CD4-positive, alpha-beta memory T cell (primary cell): ENCODE results near the gene RPL13A. TPM values are rescaled to one million over a fixed set of nuclear protein-coding genes. Genes with fewer than 3 reads are reported as not detected.

Experiments used
- CTCF ChIA-PET: fragments of 350-600 bp; sonication (Branson Sonifier 250); formaldehyde crosslinking; loops from one replicate; lab custom pipeline; 2021; ENCODE audit warnings: inconsistent platforms; ENCODE audit not compliant: partially characterized antibody; lab: Charles Lee
- POLR2A ChIA-PET: fragments of 350-600 bp; sonication (Branson Sonifier 250); formaldehyde crosslinking; loops from one replicate; lab custom pipeline; 2021; ENCODE audit not compliant: partially characterized antibody; lab: Charles Lee
- DNase-seq, 5 donors: peaks; one replicate each; pipeline versions ENCODE4 v3.0.0 to v3.0.0-alpha.2; 2020 to 2022; ENCODE audit warnings: mixed read lengths in 1 of 5
- H3K27ac ChIP-seq: one replicate; pipeline ENCODE4 v1.7.0; 2013; ENCODE audit warnings: low read depth, low read length
- H3K27me3 ChIP-seq: 2 replicates; pipeline ENCODE4 v1.7.0; 2013; ENCODE audit warnings: mild to moderate bottlenecking, low read length, moderate library complexity; ENCODE audit not compliant: insufficient read depth
- H3K36me3 ChIP-seq: 2 replicates; pipeline ENCODE4 v1.7.0; 2013; ENCODE audit warnings: mild to moderate bottlenecking, low read length, moderate library complexity; ENCODE audit not compliant: insufficient read depth
- H3K4me1 ChIP-seq: 2 replicates; pipeline ENCODE4 v1.7.0; 2013; ENCODE audit warnings: mild to moderate bottlenecking, low read length, moderate library complexity; ENCODE audit not compliant: insufficient read depth
- H3K4me3 ChIP-seq, 2 donors: one replicate each; pipeline ENCODE4 v1.7.0; 2013; ENCODE audit warnings: low read length in 2 of 2, mild to moderate bottlenecking in 1 of 2
- H3K9me3 ChIP-seq, 2 donors: one replicate each; pipeline ENCODE4 v1.7.0; 2013; ENCODE audit warnings: low read length in 2 of 2, control low read depth in 1 of 2; ENCODE audit not compliant: control insufficient read depth in 1 of 2
- H3K27ac Mint-ChIP-seq, 7 donors: one replicate each; pipeline ENCODE4 v1.8.0; 2020 to 2021; ENCODE audit warnings: mixed read lengths in 7 of 7, mild to moderate bottlenecking in 6 of 7, inconsistent platforms in 3 of 7, moderate library complexity in 3 of 7
- H3K27me3 Mint-ChIP-seq, 2 donors: one replicate each; pipeline ENCODE4 v1.8.0; 2020 to 2021; ENCODE audit warnings: mixed read lengths in 2 of 2
- H3K36me3 Mint-ChIP-seq, 2 donors: one replicate each; pipeline ENCODE4 v1.8.0; 2020 to 2021; ENCODE audit warnings: mixed read lengths in 2 of 2, inconsistent platforms in 1 of 2, mild to moderate bottlenecking in 1 of 2
- H3K4me1 Mint-ChIP-seq, 4 donors: one replicate each; pipeline ENCODE4 v1.8.0; 2020 to 2021; ENCODE audit warnings: mixed read lengths in 4 of 4, mild to moderate bottlenecking in 1 of 4
- H3K4me3 Mint-ChIP-seq, 8 donors: one replicate each; pipeline ENCODE4 v1.8.0; 2020 to 2021; ENCODE audit warnings: mixed read lengths in 8 of 8, mild to moderate bottlenecking in 7 of 8, moderate library complexity in 6 of 8, inconsistent platforms in 3 of 8
- H3K9me3 Mint-ChIP-seq, 8 donors: one replicate each; pipeline ENCODE4 v1.8.0; 2020 to 2021; ENCODE audit warnings: mixed read lengths in 8 of 8, mild to moderate bottlenecking in 5 of 8, inconsistent platforms in 3 of 8, moderate library complexity in 1 of 8
- intact Hi-C: fragments of 100-400 bp; cut with micrococcal nuclease; formaldehyde crosslinking; loops from one replicate; pipeline ENCODE4 v1.15.1; 2023
- polyA plus RNA-seq, 2 donors: library from polyadenylated mRNA; unstranded; fragments of 300-500 nt; fragmentation: Illumina TruSeq; gene quantifications; one replicate each; pipeline ENCODE4 v1.2.3, GENCODE V29; 2021
- total RNA-seq, 2 experiments: library from RNA; stranded (reverse); gene quantifications; one replicate each; pipeline ENCODE4 v1.2.3, GENCODE V29; 2021

The RPL13A gene
- total and polyA plus RNA-seq, 4 experiments from 2014 or later: 1,827 to 5,661 (median 4,281) TPM

DNA sequence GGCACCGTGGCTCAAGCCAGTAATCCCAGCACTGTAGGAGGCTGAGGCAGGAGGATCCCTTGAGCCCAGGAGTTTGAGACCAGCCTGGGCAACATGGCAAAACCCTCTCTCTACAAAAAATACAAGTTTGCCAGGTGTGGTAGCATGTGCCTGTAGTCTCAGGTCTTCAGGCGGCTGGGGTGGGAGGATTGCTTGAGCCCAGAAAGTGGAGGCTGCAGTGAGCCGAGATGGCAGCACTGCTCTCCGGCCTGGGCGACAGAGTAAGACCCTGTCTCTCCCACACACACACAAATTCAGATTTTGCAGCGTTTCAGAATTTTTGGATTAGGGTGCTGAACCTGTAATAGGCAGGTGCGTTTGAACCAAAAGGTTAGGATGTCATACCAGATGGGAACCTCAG, 11.1 kb downstream of the RPL13A start:
- Histone ChIP-seq H3K4me1 (peaks cover 55% of the 10 kb centered on the region), H3K27me3 (no peaks in the 10 kb centered on the region), H3K4me3 (peak overlapping the region; percentile 92 to 99), H3K36me3 (peaks cover 27% of the 10 kb centered on the region), H3K27ac (peak overlapping the region; percentile 95), H3K9me3 (no peaks in the 10 kb centered on the region)
- DNase-seq: peak in 1 of 5 donors; percentile 28
- H3K36me3 Mint-ChIP-seq: peaks cover 33 to 53% of the 10 kb centered on the region in 2 donors
- H3K4me1 Mint-ChIP-seq: peaks cover 21 to 87% (median 43%) of the 10 kb centered on the region in 4 donors
- peak overlapping the region; percentile 99 to 100 (median 100) for H3K4me3 Mint-ChIP-seq
- ChIA-PET CTCF (interaction anchor here (0.8 to 1.9 kb wide), 6 partner anchors 25 to 178 kb away, joined by 3 to 6 read pairs (median 3); partner anchors contain the start of gene PRMT1), POLR2A (interaction anchor here (0.9 to 3.5 kb wide), 3 partner anchors 12 to 52 kb away, joined by 3 to 14 read pairs (median 3); no protein-coding TSS in a partner anchor)
- H3K27me3 Mint-ChIP-seq: no peaks in the 10 kb centered on the region
- intact Hi-C loops: no loop called here
- peaks cover 0 to 27% (median 0%) of the 10 kb centered on the region in 8 donors for H3K9me3 Mint-ChIP-seq
- H3K27ac Mint-ChIP-seq: peak overlapping the region; percentile 95 to 100 (median 99)

DNA sequence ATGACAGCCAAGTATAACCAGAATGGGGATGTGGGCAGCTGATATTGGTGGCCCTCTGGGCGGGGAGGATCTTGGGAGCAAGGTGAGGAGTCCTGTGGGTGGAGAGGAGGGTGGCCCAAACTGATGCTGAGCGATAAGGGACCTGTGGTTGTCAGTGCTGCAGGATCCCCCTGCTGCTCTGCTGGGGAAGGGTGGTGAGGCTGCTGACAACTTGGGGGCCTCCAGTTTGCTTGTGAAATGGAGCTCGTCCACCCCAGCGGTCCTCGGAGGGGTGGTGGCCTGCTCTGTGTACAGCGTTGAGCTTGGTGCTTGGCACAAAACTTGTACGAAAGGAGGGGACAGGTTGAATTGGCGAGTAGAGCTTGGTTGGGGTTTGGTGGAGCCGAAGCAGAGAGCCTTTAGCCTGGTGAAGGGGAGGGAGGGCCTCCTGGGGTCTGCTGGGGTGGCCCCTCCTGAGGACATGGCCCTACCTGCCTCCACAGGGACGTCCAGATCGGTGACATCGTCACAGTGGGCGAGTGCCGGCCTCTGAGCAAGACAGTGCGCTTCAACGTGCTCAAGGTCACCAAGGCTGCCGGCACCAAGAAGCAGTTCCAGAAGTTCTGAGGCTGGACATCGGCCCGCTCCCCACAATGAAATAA, 11.7 kb downstream of the RPL13A start:
- H3K27ac Mint-ChIP-seq: peak overlapping the region; percentile 95 to 100 (median 99)
- peaks cover 58% of the 10 kb centered on the region for H3K4me1 ChIP-seq
- CTCF ChIA-PET: interaction anchor here (0.8 to 1.9 kb wide), 6 partner anchors 26 to 179 kb away, joined by 3 to 6 read pairs (median 4); partner anchors contain the start of gene PRMT1

DNA sequence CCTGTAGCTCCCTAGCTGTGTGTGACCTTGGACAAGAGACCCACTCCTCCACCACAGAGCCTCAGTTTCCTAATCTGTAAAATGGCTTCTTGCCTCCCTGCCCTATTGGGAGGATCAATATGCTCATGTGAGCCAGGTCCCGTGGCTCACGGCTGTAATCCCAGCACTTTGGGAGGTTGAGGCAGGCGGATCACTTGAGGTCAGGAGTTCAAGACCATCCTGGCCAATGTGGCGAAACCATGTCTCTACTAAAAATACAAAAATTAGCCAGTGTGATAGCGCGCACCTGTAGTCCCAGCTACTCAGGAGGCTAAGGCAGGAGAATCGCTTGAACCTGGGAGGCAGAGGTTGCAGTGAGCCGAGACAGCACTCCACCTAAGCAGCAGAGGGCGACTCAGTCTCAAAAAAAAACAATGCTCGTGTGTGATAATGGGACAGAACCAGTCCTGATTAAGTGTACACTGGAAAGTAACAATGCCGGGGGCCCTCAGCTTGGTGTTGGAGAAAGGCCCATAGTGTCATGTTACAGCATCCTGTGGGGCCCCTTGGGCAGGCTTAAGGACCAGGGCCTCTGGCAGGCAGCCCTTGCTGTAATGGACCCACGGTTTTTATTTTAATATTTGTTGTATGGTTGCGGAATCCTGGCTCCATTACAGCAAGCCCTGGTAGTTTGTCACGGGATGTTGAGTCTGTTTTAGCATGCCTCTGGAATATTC, 15.6 kb downstream of the RPL13A start:
- Mint-ChIP-seq H3K27ac (peak overlapping the region; percentile 91 to 100 (median 99)), H3K36me3 (peaks cover 26 to 29% of the 10 kb centered on the region in 2 donors), H3K4me3 (peak overlapping the region; percentile 6 to 100 (median 36)), H3K27me3 (no peaks in the 10 kb centered on the region), H3K9me3 (peaks cover 0 to 18% (median 0%) of the 10 kb centered on the region in 8 donors), H3K4me1 (peaks cover 16 to 61% (median 33%) of the 10 kb centered on the region in 4 donors)
- intact Hi-C loops: loop anchor here (1.0 kb wide), 1 partner anchor 169 kb away; no protein-coding TSS in a partner anchor
- H3K9me3 ChIP-seq: no peaks in the 10 kb centered on the region
- peaks cover 52% of the 10 kb centered on the region for H3K4me1 ChIP-seq
- ChIA-PET POLR2A (interaction anchor here (0.7 to 2.3 kb wide), 16 partner anchors 9 to 178 kb away, joined by 3 to 14 read pairs (median 4); partner anchors contain the start of genes ALDH16A1, PIH1D1, RPL13A and RRAS), CTCF (interaction anchor here (0.6 to 2.7 kb wide), 15 partner anchors 9 to 183 kb away, joined by 3 to 14 read pairs (median 4); partner anchors contain the start of gene FLT3LG)
- no peaks in the 10 kb centered on the region for H3K27me3 ChIP-seq
- DNase-seq: peak; percentile 65 to 79 (median 74)
- H3K27ac ChIP-seq: peak overlapping the region; percentile 95
- H3K36me3 ChIP-seq: peaks cover 22% of the 10 kb centered on the region
- H3K4me3 ChIP-seq: no peak overlapping the region

More for the DNA sequence above, 11.7 kb downstream of the RPL13A start:
- Mint-ChIP-seq H3K36me3 (peaks cover 33 to 52% of the 10 kb centered on the region in 2 donors), H3K4me3 (peak overlapping the region; percentile 99 to 100 (median 100)), H3K27me3 (no peaks in the 10 kb centered on the region), H3K9me3 (peaks cover 0 to 27% (median 0%) of the 10 kb centered on the region in 8 donors), H3K4me1 (peaks cover 21 to 84% (median 42%) of the 10 kb centered on the region in 4 donors)
- peak in 4 of 5 donors; percentile 35 to 65 (median 42) for DNase-seq
- Histone ChIP-seq H3K4me3 (peak overlapping the region; percentile 92 to 99), H3K27me3 (no peaks in the 10 kb centered on the region), H3K9me3 (no peaks in the 10 kb centered on the region), H3K27ac (peak overlapping the region; percentile 95), H3K36me3 (peaks cover 27% of the 10 kb centered on the region)
- POLR2A ChIA-PET: interaction anchor here (0.9 to 3.5 kb wide), 7 partner anchors 12 to 378 kb away, joined by 3 to 14 read pairs (median 3); partner anchors contain the start of genes AKT1S1 and TBC1D17
- intact Hi-C loops: no loop called here

DNA sequence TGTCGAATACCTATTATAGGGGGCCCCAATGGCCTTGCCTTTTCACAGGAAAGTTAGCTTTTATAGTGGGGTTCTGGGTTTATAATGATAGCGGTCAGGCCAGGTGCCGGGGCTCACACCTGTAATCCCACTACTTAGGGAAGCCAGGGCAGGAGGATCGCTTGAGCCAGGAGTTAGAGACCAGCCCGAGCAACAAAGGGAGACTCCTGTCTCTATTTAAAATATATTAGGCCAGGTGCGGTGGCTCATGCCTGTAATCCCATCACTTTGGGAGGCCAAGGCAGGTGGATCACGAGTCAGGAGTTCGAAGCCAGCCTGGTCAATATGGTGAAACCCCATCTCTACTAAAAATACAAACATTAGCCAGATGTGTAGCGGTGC, 16.2 kb downstream of the RPL13A start:
- Histone ChIP-seq H3K36me3 (peaks cover 16% of the 10 kb centered on the region), H3K4me3 (no peak overlapping the region), H3K27me3 (no peaks in the 10 kb centered on the region), H3K4me1 (peaks cover 47% of the 10 kb centered on the region), H3K9me3 (no peaks in the 10 kb centered on the region), H3K27ac (peak overlapping the region; percentile 95)
- Mint-ChIP-seq H3K36me3 (peaks cover 20 to 24% of the 10 kb centered on the region in 2 donors), H3K9me3 (peaks cover 0 to 17% (median 0%) of the 10 kb centered on the region in 8 donors), H3K27ac (peak overlapping the region in 6 of 7 donors; percentile 47 to 100 (median 97)), H3K27me3 (no peaks in the 10 kb centered on the region), H3K4me3 (no peak overlapping the region), H3K4me1 (peaks cover 16 to 56% (median 32%) of the 10 kb centered on the region in 4 donors)
- DNase-seq: no peak
- intact Hi-C loops: loop anchor here (1.0 kb wide), 1 partner anchor 169 kb away; no protein-coding TSS in a partner anchor
- ChIA-PET CTCF (interaction anchor here (0.6 to 2.7 kb wide), 13 partner anchors 11 to 182 kb away, joined by 3 to 14 read pairs (median 4); partner anchors contain the start of gene FLT3LG), POLR2A (interaction anchor here (0.8 to 2.3 kb wide), 14 partner anchors 8 to 178 kb away, joined by 3 to 14 read pairs (median 6); partner anchors contain the start of genes ALDH16A1, PIH1D1 and RRAS)

DNA sequence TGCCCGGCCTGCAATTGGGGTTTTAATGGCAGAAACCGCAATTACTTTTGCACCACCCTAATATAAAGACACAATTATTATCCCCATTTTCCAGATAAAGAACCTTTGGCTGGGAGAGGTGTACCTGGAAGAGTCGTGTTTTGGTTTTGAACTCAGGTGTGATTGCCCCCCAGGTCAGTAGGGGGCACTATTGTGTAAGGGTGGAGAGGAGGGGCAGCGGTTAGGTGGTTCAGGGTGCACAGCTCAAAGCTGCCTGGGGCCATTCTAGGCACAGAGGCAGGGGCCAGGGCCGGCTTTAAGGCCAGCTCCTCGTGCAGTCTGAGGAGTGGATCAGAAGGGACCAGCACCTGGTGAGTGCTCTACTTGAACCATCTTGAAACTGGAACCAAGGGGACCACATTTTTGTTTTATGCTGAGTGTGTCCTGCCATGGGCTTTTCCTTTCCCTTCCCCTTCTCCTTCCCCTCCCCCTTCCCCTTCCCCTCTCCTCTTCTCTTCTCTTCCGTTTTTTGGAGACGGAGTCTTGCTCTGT, 19.2 kb downstream of the RPL13A start:
- ChIA-PET POLR2A (interaction anchor here (0.7 to 3.4 kb wide), 11 partner anchors 11 to 171 kb away, joined by 3 to 20 read pairs (median 4); partner anchors contain the start of genes PRMT1, PRR12 and RPS11), CTCF (interaction anchor here (0.9 to 3.0 kb wide), 7 partner anchors 23 to 175 kb away, joined by 3 to 38 read pairs (median 5); partner anchors contain the start of gene FLT3LG)
- no peaks in the 10 kb centered on the region for H3K9me3 Mint-ChIP-seq
- Histone ChIP-seq H3K36me3 (no peaks in the 10 kb centered on the region), H3K4me1 (peaks cover 39% of the 10 kb centered on the region), H3K9me3 (no peaks in the 10 kb centered on the region), H3K27me3 (no peaks in the 10 kb centered on the region), H3K27ac (no peak overlapping the region), H3K4me3 (no peak overlapping the region)
- intact Hi-C loops: loop anchor here (1.0 kb wide), 3 partner anchors 41 to 174 kb away; no protein-coding TSS in a partner anchor
- no peaks in the 10 kb centered on the region for H3K27me3 Mint-ChIP-seq
- peaks cover 17 to 38% (median 27%) of the 10 kb centered on the region in 4 donors for H3K4me1 Mint-ChIP-seq
- DNase-seq: peak; percentile 78 to 83 (median 80)
- H3K27ac Mint-ChIP-seq: peak overlapping the region; percentile 50 to 91 (median 74)
- H3K4me3 Mint-ChIP-seq: peak overlapping the region in 3 of 8 donors; percentile 20 to 32 (median 29)
- no peaks in the 10 kb centered on the region for H3K36me3 Mint-ChIP-seq

DNA sequence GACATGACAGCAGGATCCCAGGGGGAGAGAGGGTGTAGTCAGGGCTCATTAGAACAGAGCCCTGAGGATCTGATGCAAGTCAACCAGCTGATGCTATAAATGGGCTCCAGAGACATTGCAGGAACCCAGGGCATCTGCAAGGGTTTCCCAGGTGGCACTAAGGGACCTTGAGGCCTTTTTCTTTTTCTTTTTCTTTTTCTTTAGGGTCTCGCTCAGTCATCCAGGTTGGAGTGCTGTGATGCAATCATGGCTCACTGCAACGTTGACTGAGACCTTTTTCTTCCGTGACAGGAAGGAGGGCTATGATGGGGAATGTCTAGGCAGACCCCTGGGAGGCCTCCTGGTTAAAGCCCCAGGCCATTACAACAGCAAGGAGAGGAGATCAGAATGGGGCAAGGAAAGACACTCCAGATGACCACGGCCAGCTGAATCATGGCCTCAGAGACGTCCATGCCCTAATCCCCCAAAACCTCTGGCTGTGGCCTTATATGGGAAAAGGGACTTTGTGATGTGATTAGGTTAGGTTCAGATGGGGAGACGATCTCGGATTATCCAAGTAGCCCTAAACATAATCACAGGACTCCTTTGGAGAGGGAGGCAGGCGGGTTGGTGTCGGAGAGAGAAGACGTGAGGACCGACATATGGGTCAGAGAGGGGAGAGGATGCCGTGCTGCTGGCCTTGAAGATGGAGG, 20.5 kb downstream of the RPL13A start:
- H3K36me3 ChIP-seq: no peaks in the 10 kb centered on the region
- no peaks in the 10 kb centered on the region for H3K27me3 ChIP-seq
- CTCF ChIA-PET: interaction anchor here (1.1 to 1.6 kb wide), 2 partner anchors 26 to 53 kb away, joined by 3 to 6 read pairs; no protein-coding TSS in a partner anchor
- POLR2A ChIA-PET: interaction anchor here (3.4 kb wide), 1 partner anchor 39 kb away, joined by 20 read pairs; no protein-coding TSS in a partner anchor
- no peaks in the 10 kb centered on the region for H3K9me3 ChIP-seq
- H3K27me3 Mint-ChIP-seq: no peaks in the 10 kb centered on the region
- peaks cover 16 to 35% (median 23%) of the 10 kb centered on the region in 4 donors for H3K4me1 Mint-ChIP-seq
- DNase-seq: no peak
- H3K27ac ChIP-seq: no peak overlapping the region
- peak overlapping the region in 2 of 7 donors; percentile 37 to 58 for H3K27ac Mint-ChIP-seq
- intact Hi-C loops: no loop called here
- no peak overlapping the region for H3K4me3 Mint-ChIP-seq
- H3K4me1 ChIP-seq: peaks cover 38% of the 10 kb centered on the region
- H3K4me3 ChIP-seq: no peak overlapping the region
- no peaks in the 10 kb centered on the region for H3K36me3 Mint-ChIP-seq
- H3K9me3 Mint-ChIP-seq: no peaks in the 10 kb centered on the region
